Transverse colon (tissue), 4 donors: ENCODE results near the gene DPYSL5. TPM values are rescaled to one million over a fixed set of nuclear protein-coding genes. Genes with fewer than 3 reads are reported as not detected.

Source experiments
- DNase-seq: peaks from one replicate; pipeline ENCODE4 v3.0.0-alpha.2; 2019
- H3K27ac ChIP-seq, 4 donors: fragments of 200-600 bp; sonication (generic); 2 replicates each; pipeline ENCODE4 v1.5.1; 2016 to 2018; ENCODE audit warnings: inconsistent platforms in 4 of 4
- H3K27me3 ChIP-seq: fragments of 200-600 bp; sonication (generic); 2 replicates; pipeline ENCODE4 v1.5.1; 2017; ENCODE audit warnings: inconsistent platforms
- H3K36me3 ChIP-seq, 4 donors: fragments of 200-600 bp; sonication (generic); 2 replicates each; pipeline ENCODE4 v1.5.1; 2017 to 2019; ENCODE audit warnings: inconsistent platforms in 4 of 4
- H3K4me1 ChIP-seq, 4 donors: fragments of 200-600 bp; sonication (generic); 2 replicates each; pipeline ENCODE4 v1.5.1; 2017 to 2020; ENCODE audit warnings: inconsistent platforms in 4 of 4
- H3K4me3 ChIP-seq, 4 donors: fragments of 200-600 bp; sonication (generic); 1 replicate in 1 of 4; 2 replicates in 3 of 4; pipeline versions ENCODE4 v1.5.1 to v1.6.1; 2017 to 2019; ENCODE audit warnings: inconsistent platforms in 4 of 4
- H3K9me3 ChIP-seq, 2 donors: fragments of 200-600 bp; sonication (generic); 2 replicates each; pipeline ENCODE4 v1.5.1; 2017 to 2019; ENCODE audit warnings: inconsistent platforms in 2 of 2
- EP300 ChIP-seq: sonication (generic); formaldehyde crosslinking; IDR thresholded peaks from one replicate; pipeline ENCODE4 v1.6.1; 2017; ENCODE audit warnings: antibody characterized with exemption, low read depth
- POLR2A ChIP-seq: fragments of 450-650 bp; IDR thresholded peaks from one replicate; pipeline ENCODE4 v1.6.1; 2016; ENCODE audit warnings: antibody characterized with exemption, mild to moderate bottlenecking, moderate library complexity
- POLR2AphosphoS5 ChIP-seq, 3 donors: sonication (generic); formaldehyde crosslinking; IDR thresholded peaks; one replicate each; pipeline ENCODE4 v1.6.1; 2016; ENCODE audit warnings: antibody characterized with exemption in 3 of 3
- WGBS, 2 donors: methylation state at CpG; one replicate each; pipeline ENCODE4 v1.1.5; 2018; ENCODE audit warnings: low coverage in 1 of 2; 5-methylcytosine and 5-hydroxymethylcytosine counted together
- in situ Hi-C, 4 donors: fragments of 200-750 bp; cut with MboI; loops; one replicate each; pipeline versions ENCODE4 v1.15.0 to v1.15.1; 2017; ENCODE audit warnings: low sequenced_read_pairs in 3 of 4, low pct_ligation_motif_present in 1 of 4, low pct_unique_long_range_greater_than_20kb in 1 of 4
- intact Hi-C: fragments of 100-400 bp; cut with DNase I; formaldehyde crosslinking; loops from one replicate; pipeline ENCODE4 v1.15.1; 2023; ENCODE audit warnings: low total_unique reads
- total RNA-seq, 4 donors: library from RNA; depleted of rRNA; stranded (reverse); fragments of >200 nt; gene quantifications; one replicate each; pipeline ENCODE4 v1.1.0, GENCODE V29; 2016
- TF ChIP-seq, protein P1 (sequence below), 5 experiments: fragments of 200-600 bp in 3 of 5; fragments of 450-650 bp in 2 of 5; sonication (generic) in 3 of 5; IDR thresholded peaks; 1 replicate in 2 of 5; 2 replicates in 3 of 5; pipeline ENCODE4 v1.5.1; 2016 to 2017; ENCODE audit warnings: antibody characterized with exemption in 5 of 5, inconsistent platforms in 3 of 5, mild to moderate bottlenecking in 2 of 5, moderate library complexity in 1 of 5

The DPYSL5 gene
- total RNA-seq, 4 donors from 2014 or later: 0.32 TPM; not detected in 3

DNA sequence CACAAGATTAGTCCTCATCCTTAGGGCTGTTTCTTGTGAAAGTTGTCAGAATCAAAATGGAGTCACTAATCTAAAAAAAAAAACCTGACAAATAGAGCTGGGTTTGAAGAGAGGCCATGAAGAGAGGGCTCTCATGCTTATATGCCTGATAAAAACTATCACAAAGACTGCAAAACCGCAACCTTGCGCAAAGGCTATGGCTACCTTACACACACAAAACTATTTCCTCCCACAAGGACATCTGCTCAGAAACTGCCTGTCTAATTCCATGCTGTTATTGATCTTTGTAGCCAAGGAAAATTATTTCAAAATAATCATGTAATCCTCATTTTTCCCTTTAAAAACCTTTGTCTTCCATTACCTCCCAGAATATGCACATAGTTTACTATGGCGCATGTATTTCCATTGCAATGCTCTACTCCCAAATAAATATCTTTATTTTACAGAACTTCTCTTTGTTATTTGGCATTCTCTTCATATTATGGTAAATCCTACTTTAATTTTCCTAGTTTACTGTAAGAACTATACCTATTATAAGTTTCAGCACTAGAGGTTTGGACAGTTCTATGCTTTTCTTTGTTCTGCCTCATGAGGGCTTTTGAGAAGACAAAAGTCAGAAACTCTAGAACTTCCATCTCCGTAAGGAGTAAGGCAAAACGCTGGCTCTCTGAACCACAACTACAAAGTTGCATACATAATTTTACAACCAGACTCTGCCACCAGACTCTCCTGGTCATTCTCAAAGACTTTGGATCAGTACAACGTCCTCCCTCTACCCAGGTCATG, 9.6 kb upstream of the DPYSL5 start:
- Histone ChIP-seq H3K9me3 (no peaks in the 10 kb centered on the region), H3K4me1 (no peaks in the 10 kb centered on the region), H3K27me3 (peaks cover 80% of the 10 kb centered on the region), H3K4me3 (no peak overlapping the region), H3K36me3 (no peaks in the 10 kb centered on the region), H3K27ac (no peak overlapping the region)
- intact Hi-C loops: no loop called here
- TF ChIP-seq, protein P1, sequence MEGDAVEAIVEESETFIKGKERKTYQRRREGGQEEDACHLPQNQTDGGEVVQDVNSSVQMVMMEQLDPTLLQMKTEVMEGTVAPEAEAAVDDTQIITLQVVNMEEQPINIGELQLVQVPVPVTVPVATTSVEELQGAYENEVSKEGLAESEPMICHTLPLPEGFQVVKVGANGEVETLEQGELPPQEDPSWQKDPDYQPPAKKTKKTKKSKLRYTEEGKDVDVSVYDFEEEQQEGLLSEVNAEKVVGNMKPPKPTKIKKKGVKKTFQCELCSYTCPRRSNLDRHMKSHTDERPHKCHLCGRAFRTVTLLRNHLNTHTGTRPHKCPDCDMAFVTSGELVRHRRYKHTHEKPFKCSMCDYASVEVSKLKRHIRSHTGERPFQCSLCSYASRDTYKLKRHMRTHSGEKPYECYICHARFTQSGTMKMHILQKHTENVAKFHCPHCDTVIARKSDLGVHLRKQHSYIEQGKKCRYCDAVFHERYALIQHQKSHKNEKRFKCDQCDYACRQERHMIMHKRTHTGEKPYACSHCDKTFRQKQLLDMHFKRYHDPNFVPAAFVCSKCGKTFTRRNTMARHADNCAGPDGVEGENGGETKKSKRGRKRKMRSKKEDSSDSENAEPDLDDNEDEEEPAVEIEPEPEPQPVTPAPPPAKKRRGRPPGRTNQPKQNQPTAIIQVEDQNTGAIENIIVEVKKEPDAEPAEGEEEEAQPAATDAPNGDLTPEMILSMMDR (IDR thresholded peaks at IDR 0.05): no peak
- TF ChIP-seq POLR2AphosphoS5 (IDR thresholded peaks at IDR 0.05) (no peak), POLR2A (no peak), EP300 (no peak)
- no peak for DNase-seq
- WGBS, 2 donors: 58 to 61% methylated on average over 5 to 6 of the region's 6 CpGs
- in situ Hi-C loops: no loop called here

DNA sequence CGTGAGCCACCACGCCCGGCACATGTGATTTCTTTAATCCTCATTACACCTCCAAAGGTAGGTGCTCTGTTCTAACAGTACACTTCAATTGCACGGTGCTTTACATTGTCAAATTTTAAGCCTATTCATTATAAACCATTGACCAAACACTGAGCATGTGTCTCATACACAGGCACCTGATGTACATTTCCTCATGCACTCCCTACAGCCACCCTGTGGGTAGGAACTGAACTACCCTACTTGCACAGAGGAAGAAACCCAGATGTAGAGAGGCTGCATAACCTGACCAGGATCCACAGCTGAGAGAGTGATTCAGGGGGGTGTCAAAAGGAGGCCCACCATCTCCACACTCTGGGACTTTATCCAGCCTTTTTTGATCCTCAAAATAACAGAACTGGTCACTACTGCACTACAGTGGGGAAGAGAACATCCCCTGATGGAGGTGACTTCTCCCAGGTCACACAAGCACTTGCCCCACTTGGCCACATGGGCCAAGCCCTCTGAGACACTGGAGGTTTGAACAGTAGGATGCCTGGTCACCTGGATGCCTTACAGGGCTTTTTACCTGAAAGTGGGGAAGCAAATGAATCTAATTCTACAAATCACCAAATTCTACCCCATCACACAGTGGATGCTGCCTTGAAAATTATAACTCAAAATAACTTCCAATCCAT, 6.9 kb upstream of the DPYSL5 start:
- H3K9me3 ChIP-seq: no peaks in the 10 kb centered on the region
- no peak overlapping the region for H3K27ac ChIP-seq
- H3K27me3 ChIP-seq: peaks cover 91% of the 10 kb centered on the region
- no peaks in the 10 kb centered on the region for H3K36me3 ChIP-seq
- in situ Hi-C loops: loop anchor here in 3 of 4 donors (10.0 kb wide), 2 partner anchors 84 to 104 kb away; no protein-coding TSS in a partner anchor
- TF ChIP-seq, protein P1 (IDR thresholded peaks at IDR 0.05): no peak
- no peak for TF ChIP-seq POLR2A
- TF ChIP-seq EP300: no peak
- no peak for TF ChIP-seq POLR2AphosphoS5 (IDR thresholded peaks at IDR 0.05)
- DNase-seq: no peak
- intact Hi-C loops: no loop called here
- WGBS, 2 donors: 57% methylated on average over 4 of the region's 4 CpGs; no CpG with 5 or more reads in 1 of the 2 donors
- no peaks in the 10 kb centered on the region for H3K4me1 ChIP-seq
- no peak overlapping the region for H3K4me3 ChIP-seq

DNA sequence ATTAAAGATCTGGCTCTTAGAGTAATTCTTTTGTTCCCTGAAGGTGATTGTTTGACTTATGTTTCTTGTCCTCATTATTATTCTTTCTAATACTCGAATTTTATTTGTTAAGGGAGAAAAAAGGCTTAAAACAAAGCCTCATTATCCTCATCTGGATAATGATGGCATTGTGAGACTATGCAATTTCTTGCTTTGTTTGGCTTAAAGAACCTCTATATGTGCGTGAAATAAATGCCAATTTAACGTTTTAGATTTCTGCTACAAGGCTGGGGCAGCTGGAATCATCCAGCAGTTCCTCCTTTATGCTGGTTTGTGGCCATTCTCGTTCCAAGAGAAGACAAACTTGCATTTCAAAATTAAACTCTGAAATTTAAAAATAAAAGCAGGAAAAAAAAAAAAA, 4.9 kb upstream of the DPYSL5 start:
- intact Hi-C loops (no loop called here), in situ Hi-C loops (loop anchor here in 3 of 4 donors (10.0 kb wide), 2 partner anchors 82 to 102 kb away; no protein-coding TSS in a partner anchor)
- Histone ChIP-seq H3K36me3 (no peaks in the 10 kb centered on the region), H3K27me3 (peaks cover 99% of the 10 kb centered on the region), H3K4me3 (no peak overlapping the region), H3K27ac (no peak overlapping the region), H3K4me1 (peaks cover 9 to 16% (median 10%) of the 10 kb centered on the region in 4 donors), H3K9me3 (no peaks in the 10 kb centered on the region)
- TF ChIP-seq POLR2A (no peak), POLR2AphosphoS5 (IDR thresholded peaks at IDR 0.05) (no peak), EP300 (no peak)
- TF ChIP-seq, protein P1 (IDR thresholded peaks at IDR 0.05): no peak
- no peak for DNase-seq
- WGBS, 2 donors: 43 to 45% methylated on average over 4 of the region's 4 CpGs

DNA sequence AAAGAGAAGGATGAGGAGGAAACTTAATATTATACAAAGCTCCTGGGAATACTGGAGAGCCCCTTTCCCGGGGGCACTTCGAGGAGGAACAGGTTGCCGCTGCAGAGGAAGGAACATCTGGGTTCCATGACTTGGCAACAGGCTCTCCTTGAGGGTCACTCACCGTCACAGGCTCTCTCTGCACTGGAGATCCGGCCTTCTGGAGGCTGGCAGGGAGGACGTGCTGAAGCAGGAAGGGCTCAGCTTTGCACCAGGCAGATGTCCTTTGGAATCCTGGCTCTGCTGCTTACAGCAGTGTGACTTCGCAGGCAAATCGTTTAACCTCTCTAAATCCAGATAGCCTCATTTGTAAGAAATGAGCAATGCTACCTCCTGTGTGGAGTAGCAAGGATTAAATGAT, 2.9 kb upstream of the DPYSL5 start:
- H3K27me3 ChIP-seq: peaks cover 100% of the 10 kb centered on the region
- in situ Hi-C loops (loop anchor here in 3 of 4 donors (10.0 kb wide), 2 partner anchors 80 to 100 kb away; no protein-coding TSS in a partner anchor), intact Hi-C loops (loop anchor here (5.0 kb wide), 1 partner anchor 97 kb away; no protein-coding TSS in a partner anchor)
- TF ChIP-seq, protein P1 (IDR thresholded peaks at IDR 0.05): no peak
- no peak for TF ChIP-seq POLR2AphosphoS5 (IDR thresholded peaks at IDR 0.05)
- H3K36me3 ChIP-seq: no peaks in the 10 kb centered on the region
- peaks cover 23 to 35% (median 29%) of the 10 kb centered on the region in 4 donors for H3K4me1 ChIP-seq
- no peak for DNase-seq
- 54 to 68% methylated on average over 3 to 8 of the region's 8 CpGs for WGBS, 2 donors
- no peak overlapping the region for H3K27ac ChIP-seq
- no peak overlapping the region for H3K4me3 ChIP-seq
- H3K9me3 ChIP-seq: no peaks in the 10 kb centered on the region
